GM19328 (cell line): Measurements from ENCODE around the gene DYSF.

ENCODE experiments used
- ATAC-seq: cut with Tn5 transposase; IDR thresholded peaks from one replicate; pipeline ENCODE4 v1.9.1; 2021; ENCODE audit warnings: mild to moderate bottlenecking, moderate library complexity; ENCODE audit not compliant: unreplicated experiment

Gene DYSF

DNA sequence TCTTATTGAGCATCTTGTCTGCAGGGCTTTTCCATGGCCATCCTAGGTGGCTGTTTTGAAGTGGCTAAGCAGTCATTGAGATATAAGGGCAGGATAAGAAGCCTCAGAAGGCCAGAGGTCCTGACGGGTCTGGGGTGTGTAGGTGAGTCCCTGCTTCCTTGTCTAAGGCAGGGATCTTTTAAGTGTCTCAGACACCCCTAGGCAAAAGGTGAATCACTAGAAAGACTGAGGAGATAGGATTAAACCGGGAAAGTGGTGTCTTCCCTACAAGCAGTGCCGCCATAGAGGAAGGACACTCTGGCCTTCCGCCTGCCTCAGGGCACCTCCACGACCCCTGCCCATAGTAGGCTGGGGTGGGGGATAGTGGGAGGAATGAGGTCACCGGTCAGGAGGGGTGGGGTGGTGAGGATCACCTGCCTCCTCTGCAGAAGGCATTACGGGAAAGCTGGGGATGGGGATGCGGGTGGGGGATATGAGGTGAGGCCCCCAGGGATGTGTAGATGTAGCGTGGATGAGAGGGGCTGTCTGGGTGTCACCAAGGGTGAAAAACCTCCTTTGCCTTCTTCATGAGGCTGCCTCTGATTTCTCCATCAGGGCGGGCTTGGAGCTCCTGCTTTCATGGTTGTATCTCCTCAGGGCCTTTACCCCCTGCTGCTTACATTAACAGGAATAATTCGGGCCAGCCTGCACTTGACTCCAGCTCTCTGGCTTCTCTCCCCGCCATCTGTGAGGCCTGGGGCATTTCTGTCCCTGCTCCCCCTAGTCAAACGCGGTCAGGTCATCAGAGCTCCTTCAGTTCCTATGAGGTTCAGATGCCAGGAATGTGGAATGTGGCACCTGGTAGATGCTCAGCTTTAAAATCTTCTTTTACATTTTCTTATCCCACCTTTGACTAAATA, 244.0 kb downstream of the DYSF start:
- no peak for ATAC-seq

DNA sequence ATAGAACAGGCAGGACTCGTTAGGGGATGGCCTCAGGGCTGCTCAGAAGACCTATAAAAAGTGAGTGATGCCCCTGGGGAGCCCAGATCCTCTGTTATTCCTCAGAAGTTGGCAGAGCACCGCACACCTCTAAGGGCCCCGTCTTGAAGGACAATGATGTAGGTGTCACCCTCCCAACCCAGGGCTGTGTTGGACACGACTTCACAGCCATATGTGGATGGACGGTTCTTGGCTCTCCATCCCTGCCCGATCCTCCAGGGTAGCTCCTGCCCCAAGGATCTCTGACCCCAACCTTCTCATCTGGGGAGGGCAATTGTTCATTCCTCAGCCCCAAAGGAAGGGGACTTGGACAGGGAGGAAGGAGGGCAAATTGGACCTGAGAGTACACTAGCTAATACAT, 246.1 kb downstream of the DYSF start:
- ATAC-seq, result no peak

DNA sequence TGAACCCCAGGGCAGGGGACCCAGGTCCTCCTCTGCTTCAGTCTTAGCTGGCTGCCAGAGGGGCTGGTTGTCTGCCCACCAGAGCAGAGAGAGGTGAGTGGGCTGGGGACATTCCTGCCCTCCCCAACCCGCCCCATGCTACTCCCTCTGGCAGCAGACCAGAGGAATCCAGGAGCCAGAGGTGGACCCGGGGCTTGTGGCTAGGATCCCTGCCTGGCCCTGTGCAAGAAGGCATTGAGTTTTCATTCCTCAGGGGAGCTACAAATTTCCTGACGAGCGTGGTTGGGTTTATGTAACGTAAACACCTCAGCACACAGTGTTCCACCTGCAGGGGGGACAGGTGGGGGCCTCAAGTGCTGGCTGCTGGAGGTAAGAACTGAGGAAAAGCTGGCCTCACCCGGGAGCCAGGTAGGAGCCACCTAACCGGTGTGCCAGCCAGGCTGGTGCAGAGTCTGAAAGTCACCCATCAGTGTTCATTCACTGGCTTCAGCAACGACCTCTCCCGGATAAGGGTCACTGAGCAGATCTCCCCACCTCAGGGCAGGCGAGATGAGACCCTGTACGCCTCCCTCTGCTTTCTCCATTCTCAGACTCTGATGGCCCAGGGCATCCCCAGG, 246.8 kb downstream of the DYSF start:
- ATAC-seq, result no peak

DNA sequence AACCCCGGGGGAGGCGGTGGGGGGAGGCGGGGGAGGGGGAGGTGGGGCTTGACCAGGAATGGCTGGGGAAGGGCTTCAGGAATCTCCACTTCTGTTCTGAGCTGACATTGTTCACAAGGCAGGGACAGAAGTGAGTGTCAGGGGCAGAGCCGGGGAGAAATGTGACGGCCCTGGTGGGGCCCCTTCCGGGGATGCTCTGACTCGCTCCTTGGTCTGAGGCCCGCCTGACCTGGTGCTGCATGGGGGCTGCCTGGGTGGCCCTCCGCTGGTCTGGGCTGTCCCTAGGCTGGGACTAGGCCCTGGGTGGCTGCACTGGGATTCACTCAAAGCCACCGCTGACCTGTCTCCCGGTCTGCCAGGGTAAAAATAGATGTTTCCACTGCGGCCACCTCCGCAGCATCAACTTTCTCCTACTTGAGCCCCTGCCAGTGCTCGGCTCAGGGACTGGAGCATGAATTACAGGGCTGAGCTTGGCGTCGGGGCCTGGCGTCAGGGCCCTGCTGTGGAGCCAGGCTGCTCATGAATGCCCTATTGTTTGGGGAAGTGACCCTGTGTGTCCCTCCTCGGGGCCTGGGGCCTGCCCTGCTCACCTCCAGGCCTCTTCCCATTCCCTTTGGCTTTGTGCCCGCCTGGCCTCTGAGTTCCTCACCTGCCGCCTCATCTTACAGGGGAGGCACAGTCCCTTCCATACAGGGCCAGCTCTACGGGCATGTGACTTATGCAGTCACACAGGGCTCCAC, 247.5 kb downstream of the DYSF start:
- no peak for ATAC-seq

DNA sequence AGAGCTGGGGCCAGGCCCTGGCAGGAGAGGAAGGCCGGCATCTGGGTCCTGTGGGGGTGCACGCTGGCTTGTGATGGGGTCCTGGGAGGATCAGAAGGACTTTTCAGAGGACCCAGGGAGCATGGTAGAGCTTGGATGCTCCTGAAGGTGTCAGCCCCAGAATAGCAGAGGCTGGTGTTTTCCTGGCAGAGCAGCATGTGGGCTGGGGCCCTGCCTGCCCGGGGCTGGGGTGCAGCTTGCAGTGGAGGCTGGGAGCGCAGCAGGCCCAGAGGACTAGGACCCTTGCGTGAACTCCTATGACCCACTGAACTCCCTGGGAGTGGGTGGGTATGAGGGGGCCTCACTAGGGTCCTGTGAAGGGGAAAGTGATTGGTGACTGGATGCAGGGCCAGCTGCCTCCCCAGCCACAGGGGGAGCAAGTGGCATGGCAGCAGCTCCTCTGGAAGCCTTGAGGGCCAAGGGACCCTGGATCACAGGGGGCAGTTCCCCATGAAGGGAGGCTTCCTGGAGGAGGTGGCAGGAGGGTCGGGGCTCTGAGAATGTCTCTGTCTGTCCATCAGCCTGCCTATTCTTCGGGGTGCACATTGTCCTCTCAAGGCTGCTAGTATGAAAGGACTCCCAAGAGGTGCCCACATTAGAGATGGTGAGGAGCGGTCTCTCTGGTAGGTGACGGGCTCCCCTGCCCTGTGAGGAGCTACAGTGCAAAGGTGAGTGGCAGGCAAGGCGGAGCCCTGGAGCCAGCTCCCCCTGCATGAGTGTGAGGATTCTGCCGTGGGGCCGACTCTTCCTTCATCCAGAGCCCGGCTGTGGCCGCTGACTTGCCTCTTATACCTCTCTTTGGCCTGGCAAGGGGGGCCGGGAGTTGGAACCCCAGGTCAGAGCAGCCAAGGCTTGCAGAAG, 249.0 kb downstream of the DYSF start:
- no peak for ATAC-seq

DNA sequence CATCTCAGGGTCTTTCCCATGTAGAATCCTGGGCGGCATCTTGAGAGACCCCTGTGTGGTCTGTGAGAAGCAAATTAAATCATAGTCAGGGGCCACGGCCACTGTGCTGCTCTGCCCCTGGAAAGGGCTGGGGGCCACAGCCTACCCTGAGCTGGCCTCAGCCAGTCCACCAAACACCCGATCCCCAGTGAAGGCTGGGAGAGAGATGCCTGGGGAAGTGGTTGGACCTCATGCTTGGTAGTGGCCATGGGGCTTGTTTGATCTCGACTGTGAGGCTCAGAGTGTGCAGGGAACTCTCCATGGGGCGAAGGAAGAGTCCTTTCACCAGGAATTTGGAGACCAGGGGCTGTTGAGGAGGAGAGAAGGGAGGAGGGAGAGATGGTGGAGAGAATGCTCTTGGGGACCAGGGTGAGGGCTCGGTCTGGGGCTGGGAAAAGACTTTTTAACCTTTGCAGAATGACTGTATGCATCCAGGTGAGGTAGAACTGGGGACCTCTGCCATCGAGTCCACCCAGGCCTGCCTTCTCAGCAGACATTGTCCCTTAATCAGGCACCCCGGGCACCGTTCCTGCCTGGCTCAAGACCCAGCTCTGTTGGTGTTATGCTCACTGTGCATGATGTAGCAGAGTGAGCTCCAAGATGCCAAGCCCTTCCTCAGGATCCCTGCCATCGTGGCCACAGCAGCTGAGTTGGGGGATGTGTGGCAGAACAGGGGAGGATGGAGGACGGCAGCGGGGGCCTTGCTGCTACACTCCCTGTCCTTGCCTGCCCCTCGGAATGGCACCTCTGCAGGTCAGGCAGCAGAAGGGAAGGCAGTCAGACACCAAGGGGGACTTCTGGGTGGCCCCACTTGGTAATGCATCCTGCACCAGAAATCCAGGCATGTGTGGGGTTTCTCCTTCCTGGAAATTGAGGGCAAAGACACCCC, 249.9 kb downstream of the DYSF start:
- no peak for ATAC-seq

DNA sequence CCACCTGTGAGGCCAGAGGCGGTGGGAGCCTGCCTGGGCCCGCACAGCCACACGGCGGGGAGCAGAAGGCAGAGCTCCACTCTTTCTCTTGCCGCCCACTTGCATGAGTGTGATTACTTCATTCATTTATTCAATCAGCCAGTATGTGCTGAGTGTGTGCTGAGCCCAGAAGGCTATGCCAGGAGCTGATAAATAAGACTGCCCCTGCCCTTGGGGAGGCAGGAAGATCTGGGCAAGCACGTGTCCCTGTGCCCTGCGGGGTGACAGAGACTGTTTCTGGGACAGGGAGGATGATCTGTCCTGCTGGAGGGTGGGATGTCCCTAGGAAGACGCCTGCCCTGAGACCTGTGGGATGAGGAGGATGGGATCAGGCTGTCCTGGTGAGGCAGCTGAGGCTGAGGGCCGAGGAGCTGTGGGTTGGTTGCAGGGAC, 250.8 kb downstream of the DYSF start:
- no peak for ATAC-seq

DNA sequence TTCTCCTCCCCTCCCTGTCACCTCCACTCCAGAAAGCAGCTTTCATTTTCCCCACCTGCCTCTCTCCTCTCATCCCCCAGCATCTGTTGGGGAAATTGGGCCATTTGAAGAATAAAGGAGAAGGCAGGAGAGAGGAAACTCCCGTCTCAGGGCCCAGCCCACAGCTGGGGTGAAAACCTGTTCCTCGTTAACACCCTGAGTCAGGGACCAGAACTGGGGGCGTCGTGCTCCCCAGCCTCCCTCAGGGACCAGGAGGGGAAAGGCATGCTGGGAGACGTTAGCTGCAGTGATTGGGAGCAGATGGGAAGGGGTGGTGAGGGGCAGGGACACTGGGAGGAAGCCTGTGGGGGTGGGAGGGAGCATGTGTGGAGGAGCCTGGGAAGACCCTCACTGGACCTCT, 251.3 kb downstream of the DYSF start:
- ATAC-seq, result no peak

DNA sequence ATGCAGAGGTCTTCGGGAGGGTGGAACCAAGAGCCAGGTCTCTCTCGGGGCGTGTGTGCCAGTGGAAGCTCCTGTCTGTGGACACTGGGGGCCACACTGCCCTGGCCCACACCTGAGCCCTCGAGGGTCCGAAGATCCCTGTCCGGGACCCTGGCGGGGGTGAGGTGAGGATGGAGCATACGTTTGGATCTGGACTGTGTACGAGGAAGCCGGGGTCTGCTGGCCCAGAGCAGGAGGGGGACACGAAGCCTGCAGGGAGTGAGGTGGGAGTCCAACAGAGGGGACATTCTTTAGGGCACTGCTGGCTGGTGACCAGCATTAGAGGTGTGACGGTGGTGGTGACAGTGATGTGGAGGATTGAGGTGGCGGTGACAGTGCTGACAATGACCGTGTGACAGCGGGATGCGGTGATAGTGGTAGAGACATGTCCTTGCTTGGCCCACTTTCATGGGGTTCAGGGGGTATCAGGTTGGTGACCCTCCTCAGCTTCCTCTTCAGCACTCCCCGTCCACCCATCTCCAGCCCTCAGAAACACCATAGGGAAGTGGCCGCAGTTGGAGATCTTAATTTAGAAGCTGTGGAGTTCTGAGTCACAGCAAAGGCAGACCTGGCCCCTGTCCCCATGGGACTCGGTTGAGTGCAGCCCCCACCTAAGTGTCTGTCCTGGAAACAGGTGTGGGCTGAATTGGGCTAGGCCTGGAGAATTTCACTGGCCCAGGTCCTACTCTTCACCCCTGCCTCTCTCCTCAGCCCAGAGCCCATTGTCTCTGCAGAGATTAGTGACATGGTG, 252.0 kb downstream of the DYSF start:
- no peak for ATAC-seq

DNA sequence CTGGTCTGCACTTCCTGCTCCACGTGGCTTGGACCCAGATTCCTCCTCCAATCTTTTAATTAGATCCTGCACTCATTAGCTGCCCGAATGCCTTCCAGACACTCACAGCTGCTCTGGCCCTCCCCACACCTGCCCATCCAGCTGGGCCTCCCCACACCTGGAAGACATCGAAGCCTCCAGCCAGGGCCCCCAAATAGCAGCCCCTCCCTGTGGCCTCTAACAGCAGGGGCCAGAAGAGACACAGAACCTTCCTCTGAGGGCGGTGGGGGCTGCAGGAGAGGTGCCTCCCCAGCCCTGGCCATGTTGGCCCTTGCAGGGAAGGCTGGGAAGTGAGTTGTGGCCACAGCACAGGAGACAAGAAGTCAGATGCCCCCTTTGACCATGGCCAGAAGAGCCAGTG, 252.8 kb downstream of the DYSF start:
- no peak for ATAC-seq

DNA sequence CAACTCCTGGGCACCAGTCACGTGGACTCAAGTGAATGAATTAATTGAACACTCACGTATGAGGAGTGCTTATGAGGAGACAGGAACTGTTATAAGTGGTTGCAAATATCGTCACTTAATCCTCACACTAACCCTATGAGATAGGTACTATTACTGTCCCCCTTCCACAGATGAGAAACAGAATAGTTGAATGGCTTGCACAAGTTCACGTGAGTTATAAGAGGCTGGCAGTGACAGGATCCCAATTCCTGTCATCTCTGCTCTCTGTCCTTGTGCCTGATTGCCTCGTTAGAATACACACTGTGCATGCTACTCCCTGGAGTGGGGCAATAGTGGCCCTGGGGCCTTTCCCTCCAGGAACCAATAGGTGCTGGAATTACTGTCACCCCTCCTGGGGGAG, 253.5 kb downstream of the DYSF start:
- ATAC-seq, result no peak

DNA sequence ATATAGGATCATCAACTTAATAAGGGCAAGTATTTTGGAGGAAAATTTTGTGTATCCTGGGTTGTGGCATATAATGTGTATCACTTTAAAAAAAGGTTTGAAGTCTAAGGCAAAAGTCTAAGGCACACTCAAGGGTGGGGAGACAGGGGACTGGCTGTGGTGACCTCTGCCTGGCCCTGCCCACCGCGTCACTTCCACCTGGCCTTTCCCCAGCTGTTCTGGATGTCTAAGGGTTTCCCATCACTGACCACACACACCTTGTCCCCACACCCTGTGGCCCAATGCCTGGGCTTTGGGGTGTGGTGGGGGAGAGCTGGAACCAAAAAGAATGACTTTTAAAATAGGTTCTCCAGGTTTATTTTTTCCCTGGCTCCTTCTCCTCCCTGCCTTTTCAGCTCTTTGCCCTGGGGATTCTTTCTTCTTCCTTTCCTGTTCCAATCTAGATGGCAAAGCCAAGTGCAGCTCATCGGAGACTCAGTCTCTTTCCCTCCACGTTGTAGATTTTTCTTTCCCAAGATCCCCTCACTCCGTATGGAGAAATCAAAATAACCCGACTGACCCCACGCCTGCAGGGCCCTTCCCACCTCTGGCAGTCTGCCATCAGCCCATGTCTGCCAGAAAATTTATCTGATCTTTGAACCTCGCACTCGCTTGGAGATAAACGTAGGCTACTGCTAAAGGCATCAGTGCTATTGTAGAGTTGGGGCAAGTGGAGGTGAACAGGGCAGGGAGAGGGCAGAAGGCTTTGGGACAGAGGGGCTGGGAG, 257.2 kb downstream of the DYSF start:
- no peak for ATAC-seq

DNA sequence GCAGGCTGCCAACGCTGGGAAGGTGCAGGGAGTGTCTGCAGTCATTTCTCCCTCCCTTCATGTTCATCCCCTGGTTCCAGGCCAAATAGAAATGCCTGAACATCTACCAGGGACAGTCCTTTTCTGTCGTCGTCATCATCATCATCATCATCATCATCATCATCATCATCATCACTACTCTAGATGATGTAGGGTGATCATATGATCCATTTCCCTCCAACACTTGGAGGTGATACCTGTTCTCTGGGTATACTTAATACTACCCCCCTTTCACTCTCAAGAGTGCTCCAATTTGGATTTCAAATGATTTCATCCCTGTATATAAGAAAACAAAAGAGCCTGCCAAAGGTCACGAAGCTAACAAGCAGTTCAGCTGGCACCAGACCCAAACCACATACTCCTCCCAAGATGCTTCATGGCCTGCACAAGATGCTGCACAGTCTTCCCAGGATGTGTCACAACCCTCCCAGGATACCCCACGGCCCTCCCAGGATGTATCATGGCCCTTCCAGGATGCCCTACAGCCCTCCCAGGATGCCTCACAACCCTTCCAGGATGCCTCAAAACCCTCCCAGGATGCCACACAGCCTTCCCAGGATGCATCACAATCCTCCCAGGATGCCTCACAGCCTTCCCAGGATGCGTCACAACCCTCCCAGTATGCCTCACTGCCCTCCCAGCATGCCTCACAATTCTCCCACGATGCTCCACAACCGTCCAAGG, 257.9 kb downstream of the DYSF start:
- no peak for ATAC-seq

DNA sequence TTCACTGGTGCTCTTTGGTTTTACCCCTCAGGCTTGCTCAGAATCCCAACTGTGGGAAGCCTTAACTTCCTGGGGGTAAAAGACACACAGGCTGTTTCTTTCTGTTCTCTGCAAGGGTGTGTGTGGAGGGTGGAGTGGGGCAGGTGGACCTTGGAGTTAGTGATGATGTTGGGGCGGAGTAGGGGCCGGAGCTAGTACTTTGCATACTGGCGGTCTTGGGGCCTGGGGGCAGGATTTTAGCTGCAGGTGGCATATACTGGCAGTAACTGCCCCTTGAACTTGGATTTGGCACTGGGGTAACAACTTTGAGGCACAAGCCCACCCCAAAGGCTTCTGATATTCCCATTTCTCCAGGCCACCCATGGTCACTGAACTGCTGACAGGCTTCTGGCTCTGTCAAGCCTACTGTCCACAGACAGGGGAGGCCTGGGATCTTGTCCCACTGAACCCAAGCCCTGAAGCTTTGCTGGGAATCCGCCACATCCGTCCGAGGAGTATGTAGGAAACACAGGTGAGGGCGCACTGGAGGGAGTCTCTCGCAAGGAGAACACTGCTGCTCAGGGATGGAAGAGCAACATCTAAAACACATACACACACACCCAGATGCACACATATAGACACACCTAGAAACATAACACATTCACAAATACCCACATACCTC, 258.9 kb downstream of the DYSF start:
- no peak for ATAC-seq

DNA sequence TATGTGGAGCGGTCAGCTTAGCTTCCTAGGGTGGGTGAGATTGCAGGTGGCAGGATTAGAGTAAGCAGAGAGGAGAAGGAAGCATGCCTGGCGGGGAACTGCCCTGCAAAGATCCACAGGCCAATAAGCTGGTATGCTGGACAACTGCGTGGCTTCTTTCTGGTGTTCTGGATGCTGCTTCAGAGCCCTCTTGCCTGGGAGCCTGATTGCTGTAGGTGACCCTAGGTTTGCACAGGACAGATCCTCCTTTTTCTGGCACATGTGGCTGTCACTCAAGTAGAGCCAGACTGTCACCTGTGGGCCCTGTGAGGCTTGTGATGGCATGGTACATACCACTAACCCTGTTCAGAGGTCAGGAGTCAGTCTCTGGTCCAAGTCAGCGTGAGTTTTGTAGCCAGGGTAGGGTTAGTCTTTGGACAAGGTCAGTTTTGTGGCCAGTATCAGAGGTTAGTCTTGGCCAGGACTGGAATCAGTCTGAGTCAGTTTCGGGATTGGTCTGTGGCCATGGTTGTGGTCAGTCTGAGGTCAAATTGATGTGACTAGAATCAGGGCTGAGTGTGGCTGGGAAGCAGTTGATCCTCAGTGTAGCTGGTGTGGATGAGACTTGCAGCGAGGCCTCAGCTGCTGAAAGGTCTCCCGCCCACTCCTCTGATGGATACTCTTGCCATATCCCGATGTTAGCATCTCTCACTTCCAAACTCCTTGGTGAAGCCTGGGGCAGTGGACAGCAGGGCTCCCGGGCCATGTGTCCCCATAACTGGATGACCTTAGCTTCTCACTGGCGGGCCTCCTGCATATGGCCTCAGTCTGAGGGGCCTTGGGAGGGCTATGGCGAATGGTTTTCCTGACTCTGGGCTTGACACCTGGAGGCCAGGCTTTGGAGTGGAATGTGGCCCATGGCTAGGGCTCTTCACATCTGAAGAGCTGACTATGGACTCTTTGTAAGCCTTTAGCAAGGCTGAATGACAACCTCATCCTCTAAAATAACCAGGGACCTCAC, 260.5 kb downstream of the DYSF start:
- no peak for ATAC-seq
